K562 (cell line): ENCODE measurements around the gene KIF20A. TPM values are rescaled to one million over a fixed set of nuclear protein-coding genes. Genes with fewer than 3 reads are reported as not detected.

Source experiments
- ARID2 ChIP-seq: fragments of 450-650 bp; IDR thresholded peaks from 2 replicates; pipeline ENCODE4 v1.6.1; 2017; ENCODE audit warnings: antibody characterized with exemption, mild to moderate bottlenecking
- CREM ChIP-seq: IDR thresholded peaks from 2 replicates; pipeline ENCODE4 v1.6.1; 2014; ENCODE audit warnings: antibody characterized with exemption, low read depth
- CTCF ChIP-seq, 3 experiments: IDR thresholded peaks in 2 of 3; conservative IDR thresholded peaks in 1 of 3; 2 replicates each; pipeline ENCODE4 v1.5.1; 2011 to 2012; ENCODE audit warnings: low read length in 3 of 3, mild to moderate bottlenecking in 3 of 3, control low read depth in 2 of 3, improper control_type of control experiment in 1 of 3, inconsistent platforms in 1 of 3, low read depth in 1 of 3, mixed read lengths in 1 of 3, moderate library complexity in 1 of 3; ENCODE audit not compliant: insufficient read depth in 2 of 3
- CTCFL ChIP-seq: IDR thresholded peaks from 2 replicates; pipeline ENCODE4 v1.6.1; 2011; ENCODE audit warnings: borderline replicate concordance, low read depth, mild to moderate bottlenecking, moderate library complexity, low read length; ENCODE audit not compliant: insufficient read depth, poor library complexity, severe bottlenecking
- E4F1 ChIP-seq: fragments of 250-450 bp; sonication (Bioruptor Pico); IDR thresholded peaks from 2 replicates; pipeline ENCODE4 v1.5.0; 2021; ENCODE audit warnings: mild to moderate bottlenecking, borderline replicate concordance
- GABPB1 ChIP-seq: sonication (generic); formaldehyde crosslinking; IDR thresholded peaks from 2 replicates; pipeline ENCODE4 v1.8.0; 2022; ENCODE audit warnings: mild to moderate bottlenecking, missing genetic modification reagents
- HOMEZ ChIP-seq: fragments of 250-450 bp; sonication (Bioruptor Pico); IDR thresholded peaks from 2 replicates; pipeline ENCODE4 v1.4.0; 2020; ENCODE audit warnings: mild to moderate bottlenecking, moderate library complexity
- MAZ ChIP-seq, 2 experiments: fragments of 450-650 bp in 1 of 2; sonication (generic) in 1 of 2; formaldehyde crosslinking; IDR thresholded peaks in 1 of 2; conservative IDR thresholded peaks in 1 of 2; 2 replicates each; pipeline versions ENCODE4 v1.4.0 to v1.5.0; 2020; ENCODE audit warnings: mild to moderate bottlenecking in 1 of 2, missing genetic modification reagents in 1 of 2
- MCM3 ChIP-seq: fragments of 450-650 bp; IDR thresholded peaks from 2 replicates; pipeline ENCODE4 v1.6.1; 2016
- OTX1 ChIP-seq: fragments of 450-650 bp; formaldehyde crosslinking; IDR thresholded peaks from 2 replicates; pipeline ENCODE4 v1.4.0; 2022; ENCODE audit warnings: mild to moderate bottlenecking
- PBX2 ChIP-seq, 2 experiments: IDR thresholded peaks in 1 of 2; conservative IDR thresholded peaks in 1 of 2; 2 replicates each; pipeline ENCODE4 v1.6.1; 2016; ENCODE audit warnings: low read depth in 2 of 2, mild to moderate bottlenecking in 1 of 2, missing compliant biosample characterization in 1 of 2, missing genetic modification characterization in 1 of 2, moderate library complexity in 1 of 2
- RBM17 ChIP-seq: fragments of 200-400 bp; formaldehyde crosslinking; IDR thresholded peaks from 2 replicates; pipeline ENCODE4 v1.6.1; 2017; ENCODE audit warnings: low read depth, mild to moderate bottlenecking, low read length, borderline replicate concordance
- RUNX1 ChIP-seq: sonication (generic); IDR thresholded peaks from 2 replicates; pipeline ENCODE4 v1.6.1; 2016; ENCODE audit warnings: antibody characterized with exemption, low read depth
- ZNF24 ChIP-seq: fragments of 450-650 bp; IDR thresholded peaks from 2 replicates; pipeline ENCODE4 v1.6.1; 2016
- ZNF584 ChIP-seq: fragments of 200-800 bp; sonication (Bioruptor generic); IDR thresholded peaks from 2 replicates; pipeline ENCODE4 v1.6.1; 2016; ENCODE audit warnings: low read depth, mild to moderate bottlenecking, missing genetic modification characterization, missing compliant biosample characterization
- ZNF76 ChIP-seq: fragments of 250-450 bp; sonication (Bioruptor Pico); IDR thresholded peaks from 2 replicates; pipeline ENCODE4 v1.4.0; 2020; ENCODE audit warnings: mild to moderate bottlenecking, moderate library complexity, borderline replicate concordance
- polyA plus RNA-seq, 8 experiments: library from polyadenylated mRNA; depleted of rRNA in 4 of 8; stranded (reverse) in 5 of 8; unstranded in 3 of 8; fragments of >200 nt; fragmentation: Nextera tagmentation in 2 of 8; fragmentation: Illumina TruSeq in 1 of 8; extraction: Ambion mirVana in 2 of 8; extraction: Trizol in 1 of 8; gene quantifications; 2 replicates each; pipeline versions ENCODE4 v1.2.1 to v1.2.3, GENCODE V29; 2011 to 2014; ENCODE audit warnings: inconsistent platforms in 1 of 8, missing spikeins in 1 of 8
- total RNA-seq, 7 experiments: library from RNA; depleted of rRNA in 6 of 7; stranded (reverse); fragments of >200 nt in 6 of 7; fragmentation: Illumina TruSeq in 2 of 7; extraction: Trizol in 2 of 7; gene quantifications; 2 replicates each; pipeline versions ENCODE4 v1.2.1 to v1.2.3, GENCODE V29; 2011 to 2021; ENCODE audit warnings: low replicate concordance in 1 of 7

Gene KIF20A
- total and polyA plus RNA-seq, 9 of the 15 experiments (the other 6 are each of a cell fraction or from before 2014, with no cell fraction given): 36.8 to 61.2 (median 55.5) TPM

GRCh38 chr5:138179277-138179857, 455 bp downstream of the KIF20A start (continued):
- TF ChIP-seq ARID2: no peak
- no peak for TF ChIP-seq CTCFL
- TF ChIP-seq CREM: peak; percentile 36; the same call in 1 of the 2 replicates
- TF ChIP-seq E4F1: no peak
- no peak for TF ChIP-seq ZNF76 (CRISPR knock-in tag)
- TF ChIP-seq RBM17: no peak
- TF ChIP-seq MAZ (CRISPR knock-in tag; conservative IDR thresholded peaks at IDR 0.05 in 1 of 2, IDR thresholded peaks at IDR 0.05 in 1 of 2): no peak
- no peak for TF ChIP-seq ZNF584 (CRISPR knock-in tag)
- TF ChIP-seq OTX1 (CRISPR knock-in tag): no peak
- TF ChIP-seq ZNF24: no peak
- TF ChIP-seq GABPB1 (CRISPR knock-in tag): no peak
- no peak for TF ChIP-seq PBX2 (CRISPR knock-in tag; IDR thresholded peaks at IDR 0.05; ENCODE audit: low read depth)
- TF ChIP-seq PBX2 (tag; conservative IDR thresholded peaks at IDR 0.05; ENCODE audit: low read depth): no peak
- no peak for TF ChIP-seq RUNX1
- no peak for TF ChIP-seq HOMEZ (CRISPR knock-in tag)
- no peak for TF ChIP-seq MCM3
- TF ChIP-seq CTCF (IDR thresholded peaks at IDR 0.05 in 2 of 3, conservative IDR thresholded peaks at IDR 0.05 in 1 of 3; ENCODE audit: insufficient read depth in 2 of 3, low read depth in 1 of 3, low read length in 3 of 3): no peak
